Mammary epithelial cell (primary cell): ENCODE results near the gene DTNBP1.

Source experiments
- CTCF ChIP-seq, 2 donors: IDR thresholded peaks in 1 of 2; conservative IDR thresholded peaks in 1 of 2; 2 replicates each; pipeline ENCODE4 v1.5.1; 2011 to 2012; ENCODE audit warnings: inconsistent platforms in 2 of 2, low read length in 2 of 2, mild to moderate bottlenecking in 2 of 2, control low read depth in 1 of 2, low read depth in 1 of 2; ENCODE audit not compliant: insufficient read depth in 1 of 2; ENCODE audit errors: extremely low read depth in 1 of 2
- EZH2 ChIP-seq: IDR thresholded peaks from 2 replicates; pipeline ENCODE4 v1.6.1; 2012; ENCODE audit warnings: low read length, inconsistent platforms, borderline replicate concordance

- no peak for TF ChIP-seq EZH2
- TF ChIP-seq CTCF (conservative IDR thresholded peaks at IDR 0.05 in 1 of 2, IDR thresholded peaks at IDR 0.05 in 1 of 2; ENCODE audit: extremely low read depth in 1 of 2, insufficient read depth in 1 of 2, low read depth in 1 of 2, low read length in 2 of 2) = no peak
Measured at GRCh38 chr6:15535495-15536197, 127.2 kb downstream of the DTNBP1 start.
